GM18520 (cell line): ENCODE results near the gene PPIP5K2.

Experiments
- ATAC-seq: cut with Tn5 transposase; IDR thresholded peaks from one replicate; pipeline ENCODE4 v1.9.1; 2021; ENCODE audit not compliant: unreplicated experiment

The PPIP5K2 gene

DNA sequence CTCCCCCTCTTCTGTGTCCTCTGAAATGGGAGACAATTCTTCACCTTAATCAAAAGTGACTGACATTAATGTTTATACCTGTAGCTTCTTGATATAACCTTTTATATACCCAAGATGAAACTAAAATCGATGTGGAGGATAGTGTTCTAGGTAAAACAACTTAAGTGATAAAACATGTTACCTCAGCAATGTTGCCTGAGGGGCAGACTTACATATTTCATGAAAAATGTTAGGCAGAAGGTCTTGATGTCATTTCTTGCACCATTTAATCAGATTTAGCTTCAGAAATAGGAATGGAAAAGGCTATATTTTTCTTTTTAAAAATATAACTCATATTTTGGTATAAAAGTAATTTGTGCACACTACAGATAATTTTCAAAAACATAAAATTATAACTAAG lies 115.8 kb downstream of the PPIP5K2 start:
- no peak for ATAC-seq

DNA sequence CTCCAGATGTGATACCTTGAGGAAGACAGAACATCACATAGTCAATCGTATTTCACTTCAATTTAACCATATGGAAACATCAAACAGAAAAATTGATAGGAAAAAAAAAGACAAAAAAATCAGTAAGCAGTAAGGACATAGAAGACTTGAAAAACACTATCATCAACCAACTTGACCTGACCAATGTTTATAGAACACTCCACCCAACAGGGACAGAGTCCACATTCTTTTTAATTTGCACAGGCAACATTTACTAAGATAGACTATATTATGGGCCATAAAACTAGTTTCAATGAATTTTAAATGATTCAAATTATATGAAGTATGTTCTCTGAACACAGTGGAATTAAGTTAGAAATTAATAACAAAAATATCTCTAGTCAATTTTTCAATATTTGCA lies 117.7 kb downstream of the PPIP5K2 start:
- no peak for ATAC-seq

DNA sequence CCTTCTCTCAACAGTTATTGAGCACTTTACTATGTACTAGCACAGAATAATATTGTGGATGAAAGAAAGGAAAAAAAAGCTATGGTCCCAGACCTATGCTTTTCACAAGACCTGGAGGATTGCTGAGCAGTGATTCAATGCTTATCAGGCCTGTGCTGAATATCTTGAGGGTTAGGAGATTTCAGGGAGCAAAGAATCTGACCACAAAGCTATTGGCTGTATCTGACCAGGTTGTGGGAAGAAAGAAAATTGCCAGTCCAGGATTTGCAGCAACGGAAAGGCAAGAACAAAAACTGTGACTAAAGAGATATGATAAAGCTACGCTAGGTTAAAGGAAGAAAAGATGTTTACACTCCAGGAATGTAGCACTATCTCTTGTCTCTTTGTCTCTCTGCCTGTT lies 123.6 kb downstream of the PPIP5K2 start:
- no peak for ATAC-seq

DNA sequence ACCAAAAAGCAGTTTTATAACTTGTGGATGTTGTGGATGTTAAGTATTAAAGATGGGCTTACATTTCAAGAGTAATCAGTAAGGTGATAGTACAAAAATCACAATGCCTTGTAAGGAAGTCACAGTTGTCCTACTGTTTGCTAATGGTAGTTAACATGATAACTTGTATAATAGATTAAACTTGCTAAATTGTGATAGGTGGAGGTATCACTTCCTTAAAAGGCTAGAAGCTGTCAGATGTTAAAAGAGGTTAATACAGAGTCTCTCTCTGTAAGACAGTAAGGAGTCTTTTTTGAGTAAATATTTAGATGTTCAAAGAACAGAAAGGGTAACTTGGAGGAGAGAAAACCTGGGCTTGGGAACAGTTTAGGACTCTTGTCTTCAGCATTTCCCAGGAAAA lies 124.3 kb downstream of the PPIP5K2 start:
- ATAC-seq: no peak

DNA sequence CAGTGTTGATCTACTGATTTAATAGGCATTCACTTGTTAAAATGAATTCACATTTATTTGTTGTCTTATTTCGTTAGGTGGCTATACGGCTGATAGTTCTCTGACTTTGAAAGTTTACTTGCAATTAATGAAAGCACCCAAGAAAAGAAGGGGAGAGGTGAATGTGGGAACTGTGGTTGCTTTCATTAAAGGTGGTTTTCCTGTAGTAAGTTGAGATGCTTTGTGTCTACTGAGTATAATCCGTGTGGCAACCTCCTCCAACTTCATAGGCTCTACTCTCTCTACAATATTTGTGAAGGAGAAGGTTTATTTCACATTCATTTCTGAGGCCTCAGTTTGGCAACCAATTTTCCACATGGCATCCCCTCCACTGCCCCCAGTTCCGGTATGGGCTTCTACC lies 125.7 kb downstream of the PPIP5K2 start:
- no peak for ATAC-seq

DNA sequence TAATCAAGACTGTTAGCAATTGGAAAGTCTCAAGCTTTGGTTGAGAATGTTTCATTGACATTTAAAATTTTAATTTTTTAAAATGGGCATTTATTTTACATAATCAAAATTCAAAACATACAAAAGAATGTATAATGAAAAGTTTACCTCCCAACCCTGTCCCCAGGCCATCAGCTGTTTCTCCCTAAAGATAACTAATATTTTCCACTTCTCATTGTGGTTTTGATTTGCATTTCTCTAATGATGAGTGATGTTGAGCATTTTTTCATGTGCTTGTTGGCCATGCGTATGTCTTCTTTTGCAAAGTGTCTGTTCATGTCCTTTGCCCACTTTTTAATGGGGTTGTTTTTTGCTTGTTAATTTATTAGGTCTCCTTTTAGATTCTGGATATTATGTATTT lies 127.0 kb downstream of the PPIP5K2 start:
- ATAC-seq: no peak

DNA sequence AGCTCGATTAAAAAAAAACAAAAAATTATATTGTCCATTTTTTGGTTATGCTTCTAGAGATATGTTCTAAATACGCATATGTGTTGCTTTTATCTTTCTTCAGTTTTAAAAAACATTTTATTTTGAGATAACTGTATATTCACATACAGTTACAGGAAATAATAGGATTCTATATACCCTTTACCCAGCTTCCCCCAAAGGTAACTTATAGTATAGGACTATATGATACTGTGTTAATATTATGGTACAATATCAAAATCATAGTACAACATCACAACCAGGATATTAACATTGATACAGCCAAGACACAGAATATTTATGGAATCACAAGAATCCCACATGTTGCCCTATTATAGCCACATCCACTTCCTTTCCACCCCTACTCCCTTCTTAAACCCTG lies 129.0 kb downstream of the PPIP5K2 start:
- no peak for ATAC-seq

DNA sequence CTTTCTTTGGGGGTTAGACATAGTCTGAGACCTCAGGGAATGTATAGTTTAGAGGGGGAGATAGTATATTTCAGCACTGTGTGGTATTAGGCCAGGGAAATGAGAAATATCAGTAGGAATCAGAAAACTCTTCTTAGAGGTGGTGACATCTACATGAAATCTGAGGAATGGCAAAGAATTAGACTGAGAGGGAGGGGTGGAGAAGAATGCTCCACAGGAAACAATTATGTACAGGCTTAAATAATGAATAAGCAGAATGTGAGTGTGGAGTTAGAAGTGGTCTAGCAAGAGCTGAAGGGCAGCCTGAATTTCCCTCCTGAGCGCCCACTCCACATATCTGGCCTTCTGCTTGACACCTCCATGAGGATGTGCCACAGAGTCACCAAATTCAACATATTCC lies 134.8 kb downstream of the PPIP5K2 start:
- ATAC-seq: no peak

DNA sequence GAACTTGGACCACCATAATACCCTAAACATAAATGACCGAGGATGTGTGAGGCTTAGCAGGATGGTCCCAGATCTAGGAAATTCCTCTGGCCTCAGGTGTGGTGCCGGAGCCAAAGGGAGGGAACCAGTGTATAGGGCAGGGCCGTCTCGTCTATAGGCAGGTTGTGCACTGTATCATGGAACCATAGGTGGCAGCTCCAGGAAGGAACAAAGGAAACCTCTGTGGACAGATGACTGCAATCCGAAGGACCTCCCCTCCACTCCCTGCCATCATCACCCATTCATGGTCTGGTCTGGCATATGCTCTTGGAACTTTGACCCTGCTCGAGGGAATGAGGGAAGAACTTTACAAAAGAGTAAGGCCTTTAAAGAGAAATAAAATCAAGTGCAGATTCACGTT lies 135.6 kb downstream of the PPIP5K2 start:
- ATAC-seq: no peak

DNA sequence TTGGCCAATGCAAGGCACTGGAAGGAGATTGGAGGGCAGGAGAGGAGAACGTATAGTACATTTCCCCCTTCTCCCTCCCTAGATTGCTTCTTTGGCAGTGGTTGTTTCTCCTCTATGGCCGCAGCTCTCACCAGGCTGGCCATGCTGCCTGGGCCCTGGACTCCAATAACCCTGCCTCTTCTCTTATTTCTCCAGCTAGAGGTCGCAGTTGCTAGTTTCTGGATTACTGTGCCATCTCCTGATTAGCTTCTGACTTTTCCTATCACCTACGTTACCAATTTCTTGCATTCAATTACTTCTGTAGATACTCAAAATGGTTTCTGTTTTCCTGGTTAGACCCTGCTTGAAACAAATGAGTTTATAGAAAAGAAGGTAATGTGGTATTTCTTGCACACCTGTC lies 136.1 kb downstream of the PPIP5K2 start:
- ATAC-seq: no peak

DNA sequence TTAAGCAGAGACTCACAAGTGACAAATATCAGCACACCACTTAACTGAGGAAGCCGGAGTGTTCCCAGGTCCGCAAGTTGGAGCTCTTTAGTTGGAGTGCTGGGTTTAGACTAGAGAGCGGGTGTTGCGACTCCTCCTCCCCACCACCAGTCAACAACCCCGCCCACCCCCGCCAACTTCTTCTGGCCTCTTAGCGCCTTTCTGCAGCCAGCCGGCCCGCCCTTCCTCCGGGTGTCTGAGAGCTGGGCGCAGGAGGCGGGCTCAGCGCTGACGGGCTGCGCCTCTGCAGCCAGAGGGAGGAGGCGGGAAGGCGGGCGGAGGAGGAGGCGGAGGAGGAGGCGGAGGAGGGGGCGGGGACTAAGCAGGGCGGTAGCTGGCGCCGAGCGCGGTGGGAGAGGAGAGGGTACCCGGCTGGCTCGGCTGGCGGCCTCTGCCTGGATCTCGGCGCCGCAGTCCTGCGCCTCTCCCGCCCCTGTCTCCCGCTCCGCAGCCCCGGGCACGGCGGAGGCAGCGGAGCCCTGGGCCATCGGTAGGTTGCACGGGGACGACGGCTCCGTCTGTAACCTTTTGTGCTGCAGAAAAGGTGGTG lies 138.4 kb downstream of the PPIP5K2 start, which contains the start of gene MACIR:
Gene MACIR (plus strand): TSS at position 396 of the 589 bp plus-strand sequence. CDS start 17,157 bp downstream, outside the sequence.
- ATAC-seq: peak; percentile 52

DNA sequence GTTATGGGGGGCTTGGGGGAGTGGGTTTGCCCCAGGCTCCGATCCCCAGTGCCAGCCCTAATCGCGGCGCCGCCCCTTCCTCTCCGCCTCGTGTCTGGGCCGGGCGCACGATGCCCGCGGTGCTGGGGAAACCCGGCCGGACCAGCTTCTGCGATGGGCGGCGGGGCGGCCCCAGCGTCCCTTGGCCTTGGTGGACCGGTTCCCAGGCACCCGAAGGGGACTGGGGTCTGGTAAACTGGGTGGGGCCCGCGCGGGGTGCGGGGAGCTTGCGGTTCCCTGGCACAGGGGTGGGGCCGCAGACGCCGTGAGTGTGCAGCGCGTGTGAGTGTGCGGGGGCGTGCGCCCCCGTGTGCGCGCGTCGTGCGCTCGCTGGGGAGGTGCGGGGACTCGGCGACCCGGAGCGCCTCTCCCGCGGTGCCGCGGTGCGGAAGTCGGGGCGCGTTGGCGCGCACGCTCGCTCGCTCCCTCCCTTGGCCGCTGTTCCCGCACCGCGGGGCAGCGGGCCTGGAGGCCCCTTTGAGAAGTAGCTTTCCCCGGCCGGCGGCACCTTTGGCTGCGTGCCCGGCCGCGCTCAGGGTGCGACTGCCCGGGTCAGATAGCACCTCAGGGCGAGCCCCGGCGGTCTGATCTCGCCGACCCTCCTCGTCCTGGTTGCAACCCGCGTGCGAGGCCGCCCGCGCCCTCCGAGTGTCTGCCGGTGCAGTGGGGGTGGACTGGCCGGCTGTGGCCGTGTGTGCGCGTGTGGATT lies 139.0 kb downstream of the PPIP5K2 start:
- peak; percentile 26 for ATAC-seq

DNA sequence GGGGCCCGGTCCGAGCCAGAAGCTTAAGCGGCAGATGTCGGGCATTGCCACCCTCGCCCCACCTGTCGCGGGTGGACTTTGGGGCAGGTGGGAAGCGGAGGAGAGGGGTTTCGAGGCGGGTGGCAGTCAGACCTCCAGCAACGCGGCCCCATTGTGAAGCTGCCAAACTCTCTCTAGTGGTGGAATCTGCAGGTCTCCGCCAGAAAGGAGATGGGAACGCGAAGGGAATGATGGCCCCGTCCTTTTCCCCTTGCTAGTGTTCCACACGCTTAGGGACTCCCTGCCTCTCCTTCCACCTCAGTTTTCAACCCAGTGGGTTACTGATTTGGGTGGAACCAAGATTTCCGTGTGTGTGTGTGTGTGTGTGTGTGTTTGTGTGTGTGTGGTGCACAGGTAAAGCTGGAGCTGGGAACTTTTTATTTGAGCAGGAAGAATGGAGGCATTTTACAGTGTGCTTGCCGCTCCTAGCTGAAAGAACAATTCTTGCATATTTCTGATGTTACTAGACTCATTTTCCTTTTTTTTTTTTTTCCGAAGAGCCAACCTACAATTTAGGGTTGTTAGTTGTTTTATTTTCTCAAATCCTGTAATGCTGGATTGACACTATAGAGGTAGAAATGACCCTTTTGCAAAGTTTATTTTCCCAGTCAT lies 139.7 kb downstream of the PPIP5K2 start:
- ATAC-seq: no peak

DNA sequence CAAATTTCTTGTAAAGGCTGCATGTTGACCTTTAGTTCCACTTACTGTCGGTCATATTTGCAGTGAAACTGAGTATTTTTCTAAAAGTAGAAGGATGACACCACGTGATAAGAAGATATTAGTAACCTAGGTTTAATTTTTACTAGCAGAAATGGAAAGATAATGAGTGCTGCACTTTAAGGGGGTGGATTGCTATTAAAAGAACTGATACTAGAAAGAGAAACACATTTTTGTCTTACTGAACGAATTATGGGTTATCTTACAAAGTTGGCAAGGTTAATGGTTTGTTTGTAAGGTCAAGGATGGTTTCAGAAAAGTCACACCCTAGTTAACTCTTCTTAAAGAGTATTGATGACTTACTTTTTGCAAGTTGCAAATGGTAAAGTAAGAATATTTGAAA lies 140.8 kb downstream of the PPIP5K2 start:
- peak; percentile 35 for ATAC-seq
